K562 (cell line): Measurements from ENCODE around the gene THEMIS. TPM values are rescaled to one million over a fixed set of nuclear protein-coding genes. Genes with fewer than 3 reads are reported as not detected.

Experiments
- ATAC-seq: fragments of 200-7000 bp; cut with Tn5 transposase; 3 replicates; pipeline ENCODE4 v1.9.1; 2020; ENCODE audit warnings: moderate library complexity
- BruUV-seq: library from RNA; stranded (reverse); fragments of 400-500 nt; replicated peaks from 2 replicates; lab custom pipeline; 2021; lab: Mats Ljungman, UMichigan
- CTCF ChIA-PET: fragments of 300-600 bp; formaldehyde crosslinking; extraction: SDS; loops from one replicate; lab custom pipeline; 2021; ENCODE audit warnings: low intra/inter-chr PET ratio; lab: Yijun Ruan, JAX
- POLR2A ChIA-PET: fragments of 300-600, 350-650 bp; sonication (Branson Sonifier 250); formaldehyde crosslinking; extraction: SDS; loops from one replicate; lab custom pipeline; 2021; ENCODE audit warnings: antibody characterized with exemption, inconsistent platforms; lab: Yijun Ruan, JAX
- DNase-seq, 4 experiments: peaks; one replicate each; pipeline versions ENCODE4 v3.0.0 to v3.0.0-alpha.2; 2011 to 2018; ENCODE audit warnings: low spot score in 3 of 4, mixed read lengths in 3 of 4; ENCODE audit errors: extremely low read depth in 1 of 4
- FAIRE-seq: peaks from 2 replicates; lab custom pipeline; 2011; peaks lifted over from hg19 to GRCh38; lab: Jason Lieb, UNC
- H2AFZ ChIP-seq: 2 replicates; pipeline ENCODE4 v1.6.0; 2011; ENCODE audit warnings: low read depth, low read length, control low read depth, inconsistent platforms
- H3K27ac ChIP-seq: fragments of 200-600 bp; 3 replicates; pipeline ENCODE4 v1.8.0; 2011; ENCODE audit warnings: low read depth, mild to moderate bottlenecking, control low read depth, inconsistent platforms, low read length, moderate library complexity, mixed read lengths; ENCODE audit errors: extremely low read depth
- H3K27me3 ChIP-seq, 2 experiments: fragments of 300-600 bp in 1 of 2; 2 replicates in 1 of 2; 3 replicates in 1 of 2; pipeline versions ENCODE4 v1.6.0 to v1.8.0; 2011; ENCODE audit warnings: inconsistent platforms in 2 of 2, low read length in 2 of 2, mild to moderate bottlenecking in 1 of 2, mixed read lengths in 1 of 2, moderate library complexity in 1 of 2; ENCODE audit not compliant: control insufficient read depth in 2 of 2, insufficient read depth in 2 of 2
- H3K36me3 ChIP-seq: fragments of 300-600 bp; 3 replicates; pipeline ENCODE4 v1.8.0; 2011; ENCODE audit warnings: mild to moderate bottlenecking, low read length, inconsistent platforms; ENCODE audit not compliant: control insufficient read depth, insufficient read depth
- H3K4me1 ChIP-seq, 2 experiments: fragments of 200-600 bp in 1 of 2; replicated peaks in 1 of 2; 2 replicates in 1 of 2; 3 replicates in 1 of 2; pipeline versions ENCODE4 v1.5.1 to v1.8.0; 2011; ENCODE audit warnings: inconsistent platforms in 2 of 2, low read length in 2 of 2, mild to moderate bottlenecking in 1 of 2, mixed read lengths in 1 of 2, moderate library complexity in 1 of 2; ENCODE audit not compliant: control insufficient read depth in 2 of 2, insufficient read depth in 2 of 2
- H3K4me2 ChIP-seq: 2 replicates; pipeline ENCODE4 v1.6.1; 2011; ENCODE audit warnings: low read length, control low read depth, inconsistent platforms, mixed read lengths; ENCODE audit not compliant: insufficient read depth
- H3K4me3 ChIP-seq: fragments of 200-600 bp; sonication (generic), shearing (Covaris generic); 2 replicates; pipeline ENCODE4 v1.5.1; 2016; ENCODE audit warnings: control low read depth, inconsistent platforms
- H3K79me2 ChIP-seq: fragments of 200-600 bp; 3 replicates; pipeline ENCODE4 v1.8.0; 2011; ENCODE audit warnings: low read length, inconsistent platforms; ENCODE audit not compliant: control insufficient read depth, insufficient read depth
- H3K9ac ChIP-seq, 2 experiments: 2 replicates each; pipeline versions ENCODE4 v1.6.0 to v1.6.1; 2011; ENCODE audit warnings: low read depth in 2 of 2, low read length in 2 of 2, control low read depth in 1 of 2, inconsistent platforms in 1 of 2, mild to moderate bottlenecking in 1 of 2, mixed read lengths in 1 of 2; ENCODE audit not compliant: insufficient read depth in 1 of 2
- H3K9me1 ChIP-seq: one replicate; pipeline ENCODE4 v1.6.0; 2011; ENCODE audit warnings: inconsistent platforms, mild to moderate bottlenecking, low read length, moderate library complexity; ENCODE audit not compliant: control insufficient read depth, insufficient read depth
- H3K9me3 ChIP-seq: replicated peaks from 2 replicates; pipeline ENCODE4 v1.5.1; 2011; ENCODE audit warnings: low read depth, low read length, inconsistent platforms; ENCODE audit not compliant: control insufficient read depth, insufficient read depth
- H4K20me1 ChIP-seq: replicated peaks from 2 replicates; pipeline ENCODE4 v1.6.1; 2011; ENCODE audit warnings: low read length, inconsistent platforms, mixed read lengths; ENCODE audit not compliant: control insufficient read depth, insufficient read depth
- ATF6 ChIP-seq: sonication (generic); formaldehyde crosslinking; IDR thresholded peaks from 2 replicates; pipeline ENCODE4 v1.4.0; 2020; ENCODE audit warnings: mild to moderate bottlenecking, missing genetic modification reagents
- ATF7 ChIP-seq: fragments of 450-650 bp; IDR thresholded peaks from 2 replicates; pipeline ENCODE4 v1.7.1; 2014; ENCODE audit warnings: mild to moderate bottlenecking, moderate library complexity
- ETV5 ChIP-seq: sonication (generic); formaldehyde crosslinking; IDR thresholded peaks from 2 replicates; pipeline ENCODE4 v1.4.0; 2020; ENCODE audit warnings: low read depth, mild to moderate bottlenecking, missing genetic modification reagents
- FOXK1 ChIP-seq: sonication (generic); formaldehyde crosslinking; IDR thresholded peaks from 2 replicates; pipeline ENCODE4 v1.8.0; 2022; ENCODE audit warnings: missing genetic modification reagents, mild to moderate bottlenecking, borderline replicate concordance
- FUS ChIP-seq: fragments of 200-400 bp; formaldehyde crosslinking; optimal IDR thresholded peaks from 2 replicates; pipeline ENCODE3; 2017; ENCODE audit warnings: low read depth, low read length
- IRF2 ChIP-seq: sonication (generic); formaldehyde crosslinking; IDR thresholded peaks from 2 replicates; pipeline ENCODE4 v1.8.1; 2022; ENCODE audit warnings: mild to moderate bottlenecking, missing genetic modification reagents
- KAT2B ChIP-seq: IDR thresholded peaks from one replicate; pipeline ENCODE4 v1.6.1; 2012; ENCODE audit warnings: low read depth, mild to moderate bottlenecking, control low read depth, inconsistent platforms, low read length, moderate library complexity
- POLR2G ChIP-seq: fragments of 200-400 bp; formaldehyde crosslinking; IDR thresholded peaks from 2 replicates; pipeline ENCODE4 v1.6.1; 2017; ENCODE audit warnings: low read depth, mild to moderate bottlenecking, antibody characterized with exemption, low read length, moderate library complexity
- POU5F1 ChIP-seq: fragments of 150-350 bp; IDR thresholded peaks from 2 replicates; pipeline ENCODE4 v1.6.1; 2014; ENCODE audit warnings: borderline replicate concordance, low read length, low read depth, mild to moderate bottlenecking; ENCODE audit not compliant: partially characterized antibody
- PTBP1 ChIP-seq: fragments of 200-400 bp; formaldehyde crosslinking; IDR thresholded peaks from 2 replicates; pipeline ENCODE4 v1.6.1; 2017; ENCODE audit warnings: low read depth, low read length
- TSHZ1 ChIP-seq: fragments of 250-450 bp; sonication (Bioruptor Pico); IDR thresholded peaks from 2 replicates; pipeline ENCODE4 v1.4.0; 2020; ENCODE audit warnings: mild to moderate bottlenecking, moderate library complexity
- XRCC4 ChIP-seq: IDR thresholded peaks from one replicate; pipeline ENCODE4 v1.6.1; 2011; ENCODE audit not compliant: insufficient read depth, insufficient read length; ENCODE audit errors: extremely low read depth
- ZC3H8 ChIP-seq: fragments of 450-650 bp; IDR thresholded peaks from 2 replicates; pipeline ENCODE4 v1.6.1; 2017
- ZNF232 ChIP-seq: sonication (generic); formaldehyde crosslinking; IDR thresholded peaks from 2 replicates; pipeline ENCODE4 v1.8.0; 2022; ENCODE audit warnings: mild to moderate bottlenecking, missing genetic modification reagents
- ZNF551 ChIP-seq: fragments of 250-450 bp; sonication (Bioruptor Pico); IDR thresholded peaks from 2 replicates; pipeline ENCODE4 v1.5.0; 2021; ENCODE audit warnings: mild to moderate bottlenecking, moderate library complexity
- ZNF695 ChIP-seq: fragments of 450-650 bp; formaldehyde crosslinking; IDR thresholded peaks from 2 replicates; pipeline ENCODE4 v1.4.0; 2020; ENCODE audit warnings: mild to moderate bottlenecking, moderate library complexity
- WGBS: fragments of 100-300 bp; shearing (Covaris generic); methylation state at CpG from one replicate; pipeline ENCODE4 v1.1.6; 2016; ENCODE audit warnings: low coverage, mixed read lengths; ENCODE audit not compliant: insufficient coverage; ENCODE audit errors: missing lambda C conversion rate; 5-methylcytosine and 5-hydroxymethylcytosine counted together
- in situ Hi-C: fragments of 300-500 bp; cut with MboI; formaldehyde crosslinking; loops from 4 replicates; pipeline ENCODE4 v1.15.0; 2018; ENCODE audit warnings: inconsistent platforms, mixed read lengths
- intact Hi-C: fragments of 100-400 bp; cut with micrococcal nuclease; formaldehyde crosslinking; loops from 2 replicates; pipeline ENCODE4 v1.14.2; 2022
- polyA plus RNA-seq, 8 experiments: library from polyadenylated mRNA; depleted of rRNA in 4 of 8; stranded (reverse) in 5 of 8; unstranded in 3 of 8; fragments of >200 nt; fragmentation: Nextera tagmentation in 2 of 8; fragmentation: Illumina TruSeq in 1 of 8; extraction: Ambion mirVana in 2 of 8; extraction: Trizol in 1 of 8; gene quantifications; 2 replicates each; pipeline versions ENCODE4 v1.2.1 to v1.2.3, GENCODE V29; 2011 to 2014; ENCODE audit warnings: inconsistent platforms in 1 of 8, missing spikeins in 1 of 8
- total RNA-seq, 7 experiments: library from RNA; depleted of rRNA in 6 of 7; stranded (reverse); fragments of >200 nt in 6 of 7; fragmentation: Illumina TruSeq in 2 of 7; extraction: Trizol in 2 of 7; gene quantifications; 2 replicates each; pipeline versions ENCODE4 v1.2.1 to v1.2.3, GENCODE V29; 2011 to 2021; ENCODE audit warnings: low replicate concordance in 1 of 7
- TF ChIP-seq, protein P1 (sequence below): fragments of 450-650 bp; IDR thresholded peaks from 2 replicates; pipeline ENCODE4 v1.7.1; 2018; ENCODE audit warnings: mild to moderate bottlenecking, low read depth; ENCODE audit not compliant: partially characterized antibody

THEMIS gene
- total and polyA plus RNA-seq, 9 of the 15 experiments (the other 6 are each of a cell fraction or from before 2014, with no cell fraction given), result 0.09 TPM; not detected in 8

GRCh38 chr6:127946388-127946787 is 45.5 kb upstream of the THEMIS start:
- no TSS peak for BruUV-seq
- Histone ChIP-seq H3K4me1 (no peaks in the 10 kb centered on the region), H3K79me2 (no peaks in the 10 kb centered on the region), H3K4me3 (no peak overlapping the region), H3K9ac (no peak overlapping the region), H3K27me3 (no peaks in the 10 kb centered on the region), H3K9me3 (no peaks in the 10 kb centered on the region), H3K4me2 (no peak overlapping the region), H3K36me3 (no peaks in the 10 kb centered on the region), H3K9me1 (no peaks in the 10 kb centered on the region), H2AFZ (no peak overlapping the region), H4K20me1 (no peaks in the 10 kb centered on the region), H3K27ac (no peak overlapping the region)
- ATAC-seq, result no peak
- no peak for DNase-seq
- CTCF ChIA-PET, result no interaction called here
- in situ Hi-C loops, result no loop called here
- FAIRE-seq, result no peak
- intact Hi-C loops, result no loop called here
- POLR2A ChIA-PET, result no interaction called here
- 0% methylated on average over 2 of the region's 2 CpGs for WGBS
- no peak for TF ChIP-seq KAT2B
- TF ChIP-seq TSHZ1 (CRISPR knock-in tag), result no peak
- TF ChIP-seq ATF6 (CRISPR knock-in tag), result no peak
- TF ChIP-seq ZNF551 (CRISPR knock-in tag), result no peak
- no peak for TF ChIP-seq FUS
- TF ChIP-seq ZC3H8, result no peak
- no peak for TF ChIP-seq FOXK1 (CRISPR knock-in tag)
- TF ChIP-seq, protein P1, sequence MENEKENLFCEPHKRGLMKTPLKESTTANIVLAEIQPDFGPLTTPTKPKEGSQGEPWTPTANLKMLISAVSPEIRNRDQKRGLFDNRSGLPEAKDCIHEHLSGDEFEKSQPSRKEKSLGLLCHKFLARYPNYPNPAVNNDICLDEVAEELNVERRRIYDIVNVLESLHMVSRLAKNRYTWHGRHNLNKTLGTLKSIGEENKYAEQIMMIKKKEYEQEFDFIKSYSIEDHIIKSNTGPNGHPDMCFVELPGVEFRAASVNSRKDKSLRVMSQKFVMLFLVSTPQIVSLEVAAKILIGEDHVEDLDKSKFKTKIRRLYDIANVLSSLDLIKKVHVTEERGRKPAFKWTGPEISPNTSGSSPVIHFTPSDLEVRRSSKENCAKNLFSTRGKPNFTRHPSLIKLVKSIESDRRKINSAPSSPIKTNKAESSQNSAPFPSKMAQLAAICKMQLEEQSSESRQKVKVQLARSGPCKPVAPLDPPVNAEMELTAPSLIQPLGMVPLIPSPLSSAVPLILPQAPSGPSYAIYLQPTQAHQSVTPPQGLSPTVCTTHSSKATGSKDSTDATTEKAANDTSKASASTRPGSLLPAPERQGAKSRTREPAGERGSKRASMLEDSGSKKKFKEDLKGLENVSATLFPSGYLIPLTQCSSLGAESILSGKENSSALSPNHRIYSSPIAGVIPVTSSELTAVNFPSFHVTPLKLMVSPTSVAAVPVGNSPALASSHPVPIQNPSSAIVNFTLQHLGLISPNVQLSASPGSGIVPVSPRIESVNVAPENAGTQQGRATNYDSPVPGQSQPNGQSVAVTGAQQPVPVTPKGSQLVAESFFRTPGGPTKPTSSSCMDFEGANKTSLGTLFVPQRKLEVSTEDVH, result no peak
- no peak for TF ChIP-seq ZNF695
- no peak for TF ChIP-seq XRCC4
- TF ChIP-seq POLR2G, result no peak
- TF ChIP-seq POU5F1, result no peak
- no peak for TF ChIP-seq IRF2 (CRISPR knock-in tag)
- no peak for TF ChIP-seq PTBP1
- no peak for TF ChIP-seq ZNF232
- no peak for TF ChIP-seq ATF7
- no peak for TF ChIP-seq ETV5
